ENCODE results near the gene CCT2. TPM values are rescaled to one million over a fixed set of nuclear protein-coding genes. Genes with fewer than 3 reads are reported as not detected.

Gene CCT2
- total and polyA plus RNA-seq, 9 of the 15 experiments (the other 6 are each of a cell fraction or from before 2014, with no cell fraction given) = 341 to 738 (median 490) TPM

DNA sequence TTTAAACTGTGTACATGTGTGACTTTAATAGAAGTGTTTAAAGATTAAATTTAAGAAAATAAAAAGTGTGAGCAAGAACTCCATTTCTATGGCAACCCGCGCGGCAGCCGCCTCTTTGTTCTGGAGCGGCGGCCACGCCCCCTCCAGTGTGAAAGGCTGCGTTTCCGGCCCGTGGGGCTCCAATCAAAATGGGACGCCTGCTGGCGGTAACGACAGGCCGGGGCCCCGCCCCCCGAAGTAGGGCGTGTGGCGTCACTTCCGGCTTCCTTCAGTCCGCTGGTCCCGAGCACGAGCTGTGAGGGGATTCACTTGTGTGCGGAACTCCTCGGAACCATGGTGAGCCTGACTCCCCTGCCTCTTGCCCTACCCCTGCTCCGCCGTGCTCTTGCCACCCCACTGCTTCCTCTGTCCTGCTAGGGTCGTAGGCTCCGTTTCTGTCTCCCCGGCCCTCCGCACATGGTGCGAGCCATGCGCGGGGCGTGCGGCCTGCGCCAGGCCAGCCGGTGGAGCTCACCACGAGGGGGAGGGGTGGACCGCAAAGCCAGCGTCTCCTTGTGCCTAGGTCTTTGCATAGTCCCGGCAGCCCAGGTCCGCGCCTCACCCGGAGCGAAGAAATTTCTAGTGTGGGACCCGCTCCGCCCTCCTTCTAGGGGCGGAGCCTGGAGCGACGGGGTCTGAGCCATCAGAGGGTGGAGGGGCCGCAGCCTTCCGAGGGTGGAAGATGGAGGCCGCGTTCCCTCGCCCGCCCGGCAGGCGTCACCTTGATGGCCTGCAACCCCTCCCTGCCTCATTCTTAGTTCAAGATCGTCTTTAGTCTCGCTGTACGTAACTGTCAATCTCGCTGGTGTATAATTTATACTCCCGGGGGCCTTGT is at the start of gene CCT2 (continued):
- TF ChIP-seq PRPF4 (IDR thresholded peaks at IDR 0.05; ENCODE audit: insufficient read depth, low read depth, low read length, poor library complexity, severe bottlenecking) (peak; percentile 78), BRD4 (IDR thresholded peaks at IDR 0.05) (0 out of 2 replicates have a peak, but pooled peaks have one; percentile 73), STAG1 (CRISPR knock-in tag; IDR thresholded peaks at IDR 0.05; ENCODE audit: borderline replicate concordance) (peak; percentile 23; the same call in 1 of the 2 replicates), POLR2A (conservative IDR thresholded peaks at IDR 0.05) (peak; percentile 99), MCM3 (IDR thresholded peaks at IDR 0.05) (no peak), CBX1 (IDR thresholded peaks at IDR 0.05; ENCODE audit: low read depth) (peak; percentile 77), SUPT5H (IDR thresholded peaks at IDR 0.05) (peak; percentile 99), THRB (CRISPR knock-in tag; conservative IDR thresholded peaks at IDR 0.05) (0 out of 2 replicates have a peak, but pooled peaks have one; percentile 40), ZNF263 (CRISPR knock-in tag; IDR thresholded peaks at IDR 0.05; ENCODE audit: borderline replicate concordance) (peak; percentile 49; the same call in 1 of the 2 replicates), ETV5 (CRISPR knock-in tag; IDR thresholded peaks at IDR 0.05; ENCODE audit: low read depth) (peak; percentile 87), GTF3C2 (IDR thresholded peaks at IDR 0.05; ENCODE audit: borderline replicate concordance, extremely low read depth, insufficient read length) (no peak), NBN (IDR thresholded peaks at IDR 0.05; ENCODE audit: low read depth) (peak; percentile 87), SIN3A (IDR thresholded peaks at IDR 0.05; ENCODE audit: borderline replicate concordance in 2 of 2, control insufficient read depth in 1 of 2, low read depth in 2 of 2, low read length in 2 of 2) (peak; percentile 91 to 92; a peak in 3 of 4 replicates), KDM1A (IDR thresholded peaks at IDR 0.05) (no peak), NCOA1 (IDR thresholded peaks at IDR 0.05; ENCODE audit: low read depth) (peak; percentile 50; the same call in 1 of the 2 replicates), CTBP1 (IDR thresholded peaks at IDR 0.05; ENCODE audit: borderline replicate concordance) (peak; percentile 70; the same call in 1 of the 2 replicates), MAX (CRISPR knock-in tag; IDR thresholded peaks at IDR 0.05) (peak; percentile 99), TCF3 (CRISPR knock-in tag; IDR thresholded peaks at IDR 0.05) (no peak; the same call in 1 of the 2 replicates)
- TF ChIP-seq, protein P1, sequence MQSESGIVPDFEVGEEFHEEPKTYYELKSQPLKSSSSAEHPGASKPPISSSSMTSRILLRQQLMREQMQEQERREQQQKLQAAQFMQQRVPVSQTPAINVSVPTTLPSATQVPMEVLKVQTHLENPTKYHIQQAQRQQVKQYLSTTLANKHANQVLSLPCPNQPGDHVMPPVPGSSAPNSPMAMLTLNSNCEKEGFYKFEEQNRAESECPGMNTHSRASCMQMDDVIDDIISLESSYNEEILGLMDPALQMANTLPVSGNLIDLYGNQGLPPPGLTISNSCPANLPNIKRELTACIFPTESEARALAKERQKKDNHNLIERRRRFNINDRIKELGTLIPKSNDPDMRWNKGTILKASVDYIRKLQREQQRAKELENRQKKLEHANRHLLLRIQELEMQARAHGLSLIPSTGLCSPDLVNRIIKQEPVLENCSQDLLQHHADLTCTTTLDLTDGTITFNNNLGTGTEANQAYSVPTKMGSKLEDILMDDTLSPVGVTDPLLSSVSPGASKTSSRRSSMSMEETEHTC (IDR thresholded peaks at IDR 0.05) = no peak
